Measurements from ENCODE around the gene CASP6.

Gene CASP6

DNA sequence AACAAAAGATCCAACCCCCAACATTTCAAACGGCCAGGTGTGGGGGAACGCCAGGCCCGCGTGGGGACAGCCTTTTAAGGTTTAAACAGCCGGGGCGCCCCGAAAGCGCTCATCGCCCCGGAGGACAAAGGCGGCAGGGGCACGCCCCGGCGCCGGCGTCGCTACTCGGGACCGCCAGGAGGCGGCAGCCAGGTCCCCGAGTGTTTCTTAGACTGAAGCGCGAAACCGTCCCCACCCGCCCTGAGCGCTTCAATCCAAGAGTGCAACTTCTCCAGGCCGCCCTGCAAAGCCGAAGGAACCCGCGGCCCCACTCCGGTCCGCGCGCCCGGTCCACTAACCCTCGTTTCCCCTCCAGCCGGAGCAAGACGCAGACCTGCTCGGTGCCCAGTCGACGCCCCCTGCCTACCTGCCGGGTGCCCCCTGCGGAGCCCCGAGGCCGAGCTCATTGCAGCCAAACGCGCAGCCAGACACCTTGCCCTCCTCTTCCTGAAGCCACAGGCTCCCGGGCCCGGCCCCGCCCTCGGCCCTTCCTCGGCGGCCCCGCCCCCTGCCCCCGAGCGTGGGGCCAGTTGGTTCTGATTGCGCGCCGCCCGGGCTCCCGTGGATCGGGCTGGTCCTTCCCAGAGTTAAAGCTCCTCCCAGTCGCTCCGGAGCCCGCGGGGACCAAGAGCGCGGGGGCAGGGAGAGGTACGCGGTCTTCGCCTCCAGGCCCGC is at the start of gene CASP6:
Gene CASP6 (minus strand): TSS at position 496 of the 714 bp plus-strand sequence. CDS start 50 bp downstream, at position 446.
- peak; percentile 59 to 61 for DNase-seq (ENCODE audit: low read depth in 2 of 2)

DNA sequence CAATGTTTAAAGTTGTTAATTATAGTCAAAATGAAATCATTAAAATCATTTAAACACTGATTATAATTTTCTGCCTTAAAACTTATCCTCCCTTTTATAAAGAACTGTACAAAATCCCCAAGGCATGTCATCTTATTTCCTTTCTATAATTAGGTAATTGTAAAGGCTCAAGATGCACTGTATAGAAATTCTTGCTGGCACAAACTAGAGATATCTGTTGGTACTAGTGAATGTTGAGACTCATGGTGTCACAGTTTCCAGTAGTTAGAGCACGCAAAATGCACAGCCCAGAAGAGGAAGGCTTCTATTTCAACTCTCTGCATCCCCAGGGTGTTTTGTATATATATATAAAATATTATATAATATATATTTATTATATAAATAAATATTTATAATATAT is 49.3 kb upstream of the CASP6 start:
- DNase-seq (ENCODE audit: low read depth in 2 of 2): no peak

DNA sequence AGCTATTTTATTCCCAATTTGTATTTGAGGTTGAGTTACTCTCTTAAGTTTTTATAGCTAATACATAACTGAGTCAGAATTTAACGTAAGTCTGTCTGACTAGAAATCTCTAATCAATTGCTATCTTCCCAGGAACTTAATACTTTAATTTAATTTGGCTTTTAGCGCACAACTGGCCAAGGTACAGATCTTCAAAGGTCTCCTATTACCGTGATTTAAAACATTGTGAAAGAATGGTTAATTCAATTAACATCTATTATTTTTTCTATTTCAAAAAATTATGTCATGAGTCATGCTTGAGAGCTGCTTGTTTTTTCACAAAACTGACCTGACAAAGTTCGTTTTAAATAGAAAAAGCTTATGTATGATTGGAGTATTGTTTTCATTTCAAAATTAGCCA is 48.6 kb upstream of the CASP6 start:
- DNase-seq (ENCODE audit: low read depth in 2 of 2): no peak

DNA sequence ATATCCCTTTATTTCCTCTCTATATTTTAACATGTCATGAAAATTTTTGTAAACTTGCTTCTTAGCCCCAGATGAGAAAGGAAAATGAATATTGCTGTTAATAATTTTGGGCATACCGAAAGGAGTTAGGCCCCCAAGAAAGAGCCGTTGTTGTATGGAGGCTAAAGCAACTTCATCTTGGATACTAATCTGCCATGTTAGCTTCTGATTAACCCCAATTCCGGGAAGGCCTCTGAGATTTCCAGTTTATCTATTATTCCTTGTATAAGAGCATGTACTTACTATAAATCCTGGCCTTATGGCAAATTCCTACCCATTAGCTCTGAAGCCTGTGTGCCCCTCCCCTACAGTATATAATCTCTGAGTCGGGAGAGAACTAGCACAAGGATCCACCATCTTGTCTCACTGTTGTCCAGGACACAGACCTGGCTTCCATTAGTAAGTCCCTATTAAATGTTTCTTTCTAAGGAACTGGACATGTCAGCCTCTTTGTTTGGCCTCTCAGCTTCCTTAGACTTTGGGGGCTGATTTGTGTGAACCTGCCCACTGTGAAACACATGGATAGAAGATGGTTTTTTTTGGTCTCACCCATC is 47.5 kb upstream of the CASP6 start:
- no peak for DNase-seq (ENCODE audit: low read depth in 2 of 2)

DNA sequence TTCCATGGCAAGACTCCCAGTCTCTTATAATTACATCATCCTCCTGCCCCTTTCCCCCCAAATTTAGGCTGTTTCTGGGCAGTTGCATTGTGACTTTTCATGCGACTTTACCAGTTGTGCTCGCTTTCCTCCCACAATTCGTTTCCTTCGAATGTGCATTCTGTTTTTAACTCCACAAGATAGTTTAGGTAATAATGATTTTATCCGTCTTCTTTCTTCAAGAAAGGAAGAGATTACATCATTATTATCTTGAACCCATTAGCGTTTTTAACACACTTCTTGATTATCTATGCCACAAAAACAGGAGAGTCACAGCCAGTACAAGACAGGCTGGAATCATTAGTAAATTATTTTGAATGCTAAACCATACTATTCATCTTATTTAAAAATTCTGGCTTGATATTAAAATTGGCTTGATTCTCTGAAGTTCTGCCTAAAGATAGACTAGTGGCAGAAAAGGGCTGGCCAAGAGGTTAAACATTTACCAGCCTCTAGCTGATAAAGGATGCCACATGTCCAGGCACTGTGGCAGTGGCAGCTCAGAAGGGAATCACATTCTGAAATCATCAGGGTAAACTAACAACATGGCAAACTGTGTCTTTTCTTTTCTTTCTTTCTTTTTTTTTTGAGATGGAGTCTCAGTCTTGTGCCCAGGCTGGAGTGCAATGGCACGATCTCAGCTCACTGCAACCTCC is 46.3 kb upstream of the CASP6 start:
- DNase-seq (ENCODE audit: low read depth in 2 of 2): no peak

DNA sequence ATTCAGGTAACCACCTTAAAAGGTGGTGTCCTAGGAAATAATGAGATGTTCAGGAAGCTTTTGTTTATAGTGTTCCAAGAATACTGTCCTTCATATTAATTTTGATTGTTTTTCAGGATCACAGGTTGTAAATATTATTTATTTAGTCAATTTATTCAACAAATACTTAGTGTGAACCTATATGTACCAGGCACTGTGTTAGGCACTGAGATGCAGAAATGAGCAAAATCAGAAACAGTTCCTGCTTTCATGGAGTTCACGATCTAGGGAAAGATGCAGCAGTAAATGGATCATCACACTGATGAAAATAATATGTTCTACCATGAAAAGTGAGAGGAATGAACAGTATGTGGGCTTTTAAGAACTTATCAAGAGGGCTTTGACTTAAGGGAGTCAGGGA is 44.9 kb upstream of the CASP6 start:
- DNase-seq (ENCODE audit: low read depth in 2 of 2): no peak

DNA sequence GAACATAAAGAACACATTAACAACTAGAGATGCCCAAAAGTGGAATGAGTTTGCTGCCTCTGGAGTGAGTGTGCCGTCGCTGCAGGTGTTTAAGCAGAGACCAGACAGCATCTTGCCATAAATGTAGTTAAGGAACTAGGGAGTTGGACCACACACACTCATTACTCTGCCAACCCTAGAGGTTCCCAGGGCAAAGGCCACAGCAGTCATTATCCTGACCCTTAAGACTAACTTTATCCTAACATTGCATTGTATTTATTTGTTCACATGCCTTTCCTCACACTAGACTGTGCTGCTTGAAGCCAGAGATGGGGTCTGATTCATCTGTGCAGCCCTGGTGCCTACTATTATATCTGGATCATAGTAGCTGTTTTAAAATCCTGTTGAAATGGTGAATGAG is 43.5 kb upstream of the CASP6 start:
- no peak for DNase-seq (ENCODE audit: low read depth in 2 of 2)

DNA sequence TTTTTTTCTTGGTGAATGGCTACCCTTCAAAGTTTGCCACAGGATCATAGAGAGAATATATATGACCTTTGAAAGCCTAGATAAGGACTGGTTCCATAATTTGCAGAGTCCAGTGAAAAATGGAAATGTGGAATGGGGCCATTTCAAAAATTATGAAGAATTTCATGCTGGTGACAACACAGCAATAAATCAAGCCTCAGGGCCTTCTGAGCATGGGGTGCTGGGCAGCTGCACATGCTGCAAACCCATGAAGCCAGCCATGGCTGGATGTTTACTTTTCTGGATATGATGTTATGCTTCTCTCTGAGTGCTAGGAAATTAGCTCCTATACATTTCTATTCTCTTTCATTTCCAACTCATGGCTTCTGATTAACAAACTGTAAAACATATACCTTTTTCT is 42.6 kb upstream of the CASP6 start:
- no peak for DNase-seq (ENCODE audit: low read depth in 2 of 2)

DNA sequence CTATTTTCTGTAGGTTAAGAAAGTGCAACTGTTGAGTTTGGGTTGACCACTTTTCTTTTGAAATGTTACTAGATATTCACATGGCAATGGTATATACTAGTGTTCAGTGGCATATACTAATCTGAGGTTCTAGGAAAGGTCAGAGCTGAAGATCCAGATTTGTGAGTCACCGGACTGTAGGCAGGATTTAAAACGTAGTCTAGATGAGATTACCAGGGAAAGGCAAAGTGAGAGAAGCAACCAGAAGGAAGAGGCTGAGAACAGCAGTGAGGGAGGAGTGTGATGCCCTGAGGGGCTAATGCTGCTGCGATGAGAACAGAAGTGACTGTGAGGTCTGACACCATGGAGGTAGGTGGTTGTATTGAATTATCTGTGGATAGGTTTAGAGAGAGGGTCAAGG is 36.3 kb upstream of the CASP6 start:
- no peak for DNase-seq (ENCODE audit: low read depth in 2 of 2)

DNA sequence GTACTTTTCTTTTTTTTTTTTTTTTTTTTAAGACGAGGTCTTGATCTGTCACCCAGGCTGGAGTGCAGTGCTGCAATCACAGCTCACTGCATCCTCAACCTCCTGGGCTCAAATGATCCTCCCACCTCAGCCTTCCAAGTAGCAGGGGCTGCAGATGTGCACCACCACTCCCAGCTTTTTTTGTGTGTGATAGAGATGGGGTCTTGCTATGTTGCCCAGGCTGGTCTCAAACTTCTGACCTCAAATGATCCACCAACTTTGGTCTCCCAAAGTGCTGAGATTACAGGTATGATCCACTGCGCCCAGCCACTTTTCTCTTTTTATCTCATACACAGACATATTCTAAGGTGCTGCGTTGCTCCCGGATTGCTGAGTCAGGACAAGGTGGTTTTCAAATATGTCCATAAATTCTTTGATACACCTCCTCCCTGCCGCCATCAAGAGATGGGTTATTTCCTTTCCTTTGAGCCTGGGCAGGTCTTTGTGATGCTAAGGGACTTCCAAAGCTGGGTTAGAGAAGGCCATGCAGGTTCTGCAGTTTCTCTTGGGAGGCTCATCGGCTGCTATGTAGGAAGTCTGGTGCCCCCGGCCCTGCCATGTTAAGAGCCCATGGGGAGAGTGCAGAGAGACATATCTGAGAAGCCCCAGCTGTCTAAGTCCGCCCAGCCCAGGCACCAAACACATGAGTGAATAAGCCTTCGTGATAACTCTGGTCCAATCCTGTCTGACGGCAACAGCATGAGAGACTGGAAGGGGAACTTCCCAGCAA is 35.0 kb upstream of the CASP6 start:
- DNase-seq (ENCODE audit: low read depth in 2 of 2): no peak

DNA sequence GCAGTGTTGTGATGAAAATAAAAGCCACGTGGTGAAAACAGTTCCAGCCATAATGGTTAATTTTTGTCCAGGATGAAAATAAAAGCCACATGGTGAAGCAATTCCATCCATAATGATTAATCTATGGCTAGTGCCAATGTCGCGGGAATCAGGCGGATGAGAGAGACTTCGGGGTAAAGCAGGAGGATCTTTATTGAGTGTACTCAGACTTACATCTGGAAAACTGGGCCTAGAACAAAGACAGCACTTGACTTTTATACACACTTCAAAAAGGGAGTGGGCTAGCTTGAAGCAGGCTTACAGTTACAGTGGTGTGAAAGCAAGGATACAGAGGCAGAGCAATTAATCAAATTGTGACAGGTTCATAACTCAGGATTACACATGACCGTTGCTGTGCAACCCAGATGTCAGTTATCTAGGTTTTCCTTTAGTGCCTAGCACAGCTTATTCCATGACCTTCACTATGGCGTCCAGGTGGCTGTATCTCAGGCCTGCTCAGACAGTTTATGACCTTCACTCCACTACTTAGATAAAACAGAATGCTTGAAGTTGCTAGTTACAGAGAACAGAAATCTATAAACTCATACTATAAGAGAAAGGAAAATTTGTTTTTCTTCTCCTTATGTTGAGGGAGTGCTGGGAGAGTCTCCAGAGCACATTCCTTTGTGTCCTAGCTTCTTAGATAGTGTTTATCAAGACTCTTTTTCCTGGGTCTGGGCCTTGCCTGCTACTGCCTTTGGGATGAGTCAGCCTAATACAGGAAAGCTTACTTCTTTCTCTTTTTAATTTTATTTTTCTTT is 32.5 kb upstream of the CASP6 start:
- no peak for DNase-seq (ENCODE audit: low read depth in 2 of 2)

DNA sequence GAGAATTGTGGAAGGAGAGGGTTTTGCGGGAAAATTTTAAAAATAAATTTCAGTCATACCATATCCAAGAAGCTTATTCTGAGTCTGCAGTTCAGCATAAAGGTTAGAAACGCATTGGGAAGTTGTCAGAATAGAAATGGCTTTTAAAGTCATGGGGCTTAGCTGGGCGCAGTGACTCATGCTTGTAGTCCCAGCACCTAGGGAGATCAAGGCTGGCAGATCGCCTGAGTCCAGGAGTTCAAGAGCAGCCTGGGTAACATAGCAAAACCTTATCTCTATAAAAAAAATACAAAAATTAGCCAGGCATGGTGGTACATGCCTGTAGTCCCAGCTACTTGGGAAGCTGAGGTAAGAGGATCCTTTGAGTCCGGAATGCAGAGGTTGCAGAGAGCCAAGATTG is 30.5 kb upstream of the CASP6 start:
- no peak for DNase-seq (ENCODE audit: low read depth in 2 of 2)

DNA sequence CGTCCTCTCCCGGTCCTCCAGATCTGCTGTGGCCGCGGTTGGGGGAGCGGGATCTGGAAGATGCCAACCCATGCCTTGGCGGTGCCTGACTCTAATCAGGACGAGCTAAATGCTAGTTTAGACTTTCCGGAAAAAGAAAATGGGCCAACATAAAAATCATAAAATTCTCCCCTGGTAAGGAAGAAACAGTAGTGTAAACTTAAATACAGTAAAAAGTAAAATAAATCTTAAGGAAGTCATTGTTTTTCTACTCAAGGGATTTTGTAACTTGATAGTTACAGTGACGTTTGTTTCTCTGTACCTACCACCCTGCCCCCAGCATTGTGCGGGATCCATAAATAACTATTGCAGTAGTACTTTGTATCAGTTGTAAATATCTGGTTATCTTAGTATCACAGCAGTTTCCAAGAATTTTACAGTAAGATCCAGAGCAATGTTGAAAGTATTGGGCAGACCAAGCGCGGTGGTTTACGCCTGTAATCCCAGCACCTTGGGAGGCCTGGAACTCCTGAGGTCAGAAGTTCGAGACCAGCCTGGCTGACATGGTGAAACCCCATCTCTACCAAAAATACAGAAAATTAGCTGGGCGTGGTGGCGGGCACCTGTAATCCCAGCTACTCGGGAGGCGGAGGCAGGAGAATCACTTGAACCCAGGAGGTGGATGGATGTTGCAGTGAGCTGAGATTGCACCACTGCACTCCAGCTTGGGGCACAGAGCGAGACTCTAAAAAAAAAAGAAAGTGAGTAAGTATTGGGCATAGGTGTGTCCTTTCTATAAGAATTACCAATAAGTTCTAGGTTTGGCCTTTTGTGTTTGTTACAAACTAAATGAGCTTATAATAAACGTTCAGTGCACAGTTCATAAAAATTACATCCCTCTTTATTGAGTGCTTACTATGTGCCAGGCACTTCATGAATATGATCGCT is 27.6 kb upstream of the CASP6 start:
- no peak for DNase-seq (ENCODE audit: low read depth in 2 of 2)

DNA sequence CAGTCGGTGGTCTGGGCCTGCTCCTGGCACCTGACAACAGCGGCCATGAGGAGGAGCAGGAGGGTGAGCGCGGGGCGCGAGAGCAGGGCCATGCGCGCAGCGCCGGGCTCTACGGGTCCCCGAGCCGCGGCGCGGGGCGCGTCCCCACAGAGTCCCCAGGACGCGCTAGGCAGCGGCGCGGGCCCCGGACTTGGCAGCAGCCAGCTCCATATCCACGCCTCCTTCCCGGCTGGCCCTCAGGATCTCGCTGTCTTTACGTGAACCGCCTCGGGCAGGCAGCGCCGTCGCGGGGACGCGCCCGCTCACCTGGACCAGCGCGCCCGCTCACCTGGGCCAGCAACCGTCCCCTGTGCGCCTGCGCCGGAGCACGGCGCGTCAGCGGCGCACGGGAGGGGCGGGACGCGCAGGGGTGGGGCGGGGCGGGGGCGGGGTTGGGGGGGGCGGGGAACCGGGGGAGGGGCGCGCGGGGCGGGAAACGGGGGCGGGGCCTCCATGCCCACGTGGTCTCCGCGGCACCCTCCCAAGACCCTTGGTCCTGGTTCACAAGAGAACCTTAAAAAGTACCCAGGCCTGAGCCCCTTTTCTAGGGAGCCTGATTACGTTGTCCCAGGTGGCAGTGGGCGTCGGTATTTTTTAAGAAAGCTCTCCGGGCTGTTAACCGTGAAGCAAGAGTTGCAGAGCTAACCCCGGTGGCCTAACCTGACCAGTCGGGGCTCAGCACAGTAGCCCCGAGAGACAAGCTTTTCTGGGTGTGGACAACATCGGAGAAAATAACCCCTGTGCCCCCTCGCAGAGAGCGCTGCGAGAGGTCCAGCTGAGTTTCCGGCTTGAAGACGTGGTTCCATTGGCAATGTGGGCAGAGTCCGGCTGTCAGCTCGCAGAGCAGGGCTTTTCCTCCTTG is 26.7 kb upstream of the CASP6 start, which contains the start of gene PLA2G12A:
Gene PLA2G12A (minus strand): TSS at position 353 of the 901 bp plus-strand sequence. CDS start 261 bp downstream, at position 92.
- DNase-seq (ENCODE audit: low read depth in 2 of 2): peak; percentile 68 to 69

DNA sequence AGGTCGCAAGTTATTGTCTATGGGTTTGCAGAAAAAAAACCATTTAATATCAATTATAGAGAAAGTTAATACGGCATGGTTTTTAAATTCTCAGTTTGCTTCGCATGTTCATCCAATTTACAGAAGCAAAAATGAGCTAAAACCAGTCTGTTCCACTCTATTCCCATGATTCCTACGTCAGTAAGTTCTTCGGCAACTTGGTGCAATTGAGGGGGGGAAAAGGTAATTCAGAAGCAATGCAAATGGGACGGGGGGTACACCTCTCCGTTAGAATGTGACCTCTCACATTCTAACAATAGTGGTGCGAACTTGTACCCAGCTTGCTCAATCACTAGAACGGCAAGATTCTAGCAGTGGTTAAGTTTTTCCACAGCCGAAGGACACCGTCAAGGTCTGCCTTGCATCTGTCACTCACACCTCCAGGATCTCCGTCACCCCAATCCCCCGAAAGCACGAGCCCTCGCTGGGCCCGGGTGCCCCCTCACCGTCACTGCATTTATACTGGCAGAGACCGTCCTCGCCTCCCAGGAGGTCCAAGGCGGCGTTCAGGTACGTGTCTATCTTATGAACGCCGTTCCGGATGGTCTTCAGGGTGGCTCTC is 26.0 kb upstream of the CASP6 start:
- DNase-seq (ENCODE audit: low read depth in 2 of 2): peak in 1 of 2 donors; percentile 16

DNA sequence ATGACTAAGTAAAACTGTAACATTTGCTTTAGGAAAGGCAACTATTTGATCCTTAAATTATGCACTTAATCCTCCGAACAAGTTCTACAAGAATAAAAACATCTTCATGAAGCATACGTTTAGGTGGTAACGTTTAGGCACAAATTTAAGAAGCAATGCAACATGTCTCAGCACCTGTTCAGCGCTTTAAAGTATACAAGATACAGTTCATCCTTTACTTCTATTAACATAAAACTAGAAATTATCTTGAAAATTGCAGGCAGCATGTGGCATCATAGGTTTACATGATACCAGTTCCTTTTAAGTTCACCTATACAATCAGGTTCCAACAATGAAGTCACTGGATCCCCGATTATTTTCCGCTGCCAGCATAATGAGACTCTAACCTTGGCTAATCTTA is 25.1 kb upstream of the CASP6 start:
- DNase-seq (ENCODE audit: low read depth in 2 of 2): no peak

DNA sequence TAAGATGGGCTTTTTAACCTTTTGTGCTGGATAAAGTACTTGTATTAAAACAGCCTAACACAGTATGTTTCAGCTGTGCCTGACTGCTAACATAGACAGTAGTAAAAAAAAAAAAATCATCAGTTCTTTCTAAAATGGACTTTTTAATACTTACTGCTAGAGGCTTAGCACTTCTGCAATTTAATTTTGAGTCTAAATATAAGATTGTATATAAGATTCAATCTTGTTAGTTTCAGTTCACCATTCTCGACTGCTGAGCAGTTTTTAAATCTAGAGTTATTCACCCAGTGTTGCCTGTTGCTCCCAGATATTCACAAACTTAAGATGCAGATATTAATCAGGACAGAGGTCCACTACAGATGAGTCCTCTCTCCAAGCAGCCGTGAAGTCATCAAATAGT is 19.9 kb upstream of the CASP6 start:
- no peak for DNase-seq (ENCODE audit: low read depth in 2 of 2)

DNA sequence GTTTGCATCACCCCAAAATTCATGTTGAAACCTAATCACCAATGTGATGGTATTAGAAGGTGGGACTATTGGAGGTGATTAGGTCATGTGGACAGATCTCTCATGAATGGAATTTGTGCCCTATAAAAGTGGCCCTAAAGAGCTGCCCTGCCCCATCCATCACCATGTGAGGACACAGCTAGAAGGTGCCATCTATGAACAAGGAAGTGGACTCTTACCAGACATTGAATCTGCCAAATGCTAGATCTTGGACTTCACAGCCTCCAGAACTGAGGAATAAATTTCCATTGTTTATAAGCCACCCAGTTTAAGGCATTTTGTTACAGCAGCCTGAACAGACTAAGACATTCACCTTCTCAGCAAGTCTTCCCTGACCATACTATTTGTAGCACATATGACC is 19.1 kb upstream of the CASP6 start:
- no peak for DNase-seq (ENCODE audit: low read depth in 2 of 2)

DNA sequence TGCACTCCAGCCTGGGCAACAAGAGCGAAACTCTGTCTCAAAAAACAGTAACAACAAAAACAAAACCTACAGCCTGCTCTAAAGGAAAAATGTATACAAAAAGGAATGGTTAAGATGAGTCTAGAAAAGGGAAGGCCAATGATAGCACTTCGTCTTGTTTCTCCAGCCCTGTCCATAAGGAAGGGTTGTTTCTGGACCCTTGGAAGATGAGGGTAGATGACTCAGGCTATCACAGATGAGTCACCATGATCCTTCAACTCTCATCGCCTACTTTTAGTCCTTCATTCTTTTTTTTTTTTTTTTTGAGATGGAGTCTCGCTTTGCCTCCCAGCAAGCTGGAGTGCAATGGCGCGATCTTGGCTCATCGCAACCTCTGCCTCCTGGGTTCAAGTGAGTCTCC is 17.8 kb upstream of the CASP6 start:
- DNase-seq (ENCODE audit: low read depth in 2 of 2): no peak

Data from stimulated activated CD4-positive, alpha-beta T cell treated with anti-CD3 and anti-CD28 coated beads, Interleukin-1b, Interleukin-23, amount 100 ng/mL, for 4 hours (primary cell).